HCT116 (cell line): Measurements from ENCODE around the gene CBX1.

Experiments
- ATF3 ChIP-seq: IDR thresholded peaks from 2 replicates; pipeline ENCODE4 v1.6.1; 2012
- CBX3 ChIP-seq: IDR thresholded peaks from 2 replicates; pipeline ENCODE4 v1.6.1; 2012; ENCODE audit warnings: low read depth
- CTCF ChIP-seq, 3 experiments: fragments of 200-600 bp in 1 of 3; sonication (generic) in 1 of 3; IDR thresholded peaks in 2 of 3; conservative IDR thresholded peaks in 1 of 3; 2 replicates each; pipeline ENCODE4 v1.5.1; 2012 to 2017; ENCODE audit warnings: low read depth in 2 of 3, low read length in 2 of 3, antibody characterized with exemption in 1 of 3, borderline replicate concordance in 1 of 3, control low read depth in 1 of 3, mild to moderate bottlenecking in 1 of 3, mixed read lengths in 1 of 3, mixed run types in 1 of 3, moderate library complexity in 1 of 3; ENCODE audit not compliant: insufficient read depth in 1 of 3
- ELF1 ChIP-seq: IDR thresholded peaks from 2 replicates; pipeline ENCODE4 v1.6.1; 2012; ENCODE audit warnings: low read depth, borderline replicate concordance
- EZH2 ChIP-seq: fragments of 200-600 bp; sonication (generic); IDR thresholded peaks from 2 replicates; pipeline ENCODE4 v1.6.1; 2017; ENCODE audit warnings: antibody characterized with exemption, mixed run types
- EZH2phosphoT487 ChIP-seq: fragments of 200-600 bp; IDR thresholded peaks from 2 replicates; pipeline ENCODE4 v1.6.1; 2018; ENCODE audit warnings: antibody characterized with exemption, borderline replicate concordance
- JUND ChIP-seq: IDR thresholded peaks from 2 replicates; pipeline ENCODE4 v1.6.1; 2012
- MAX ChIP-seq: IDR thresholded peaks from 2 replicates; pipeline ENCODE4 v1.6.1; 2012
- POLR2A ChIP-seq: IDR thresholded peaks from 2 replicates; pipeline ENCODE4 v1.7.0; 2011; ENCODE audit warnings: borderline replicate concordance; ENCODE audit not compliant: insufficient read depth, insufficient read length; ENCODE audit errors: extremely low read depth
- POLR2AphosphoS5 ChIP-seq: IDR thresholded peaks from 2 replicates; pipeline ENCODE4 v1.6.1; 2011; ENCODE audit warnings: mild to moderate bottlenecking, low read depth, low read length, moderate library complexity
- SRF ChIP-seq: IDR thresholded peaks from 2 replicates; pipeline ENCODE4 v1.6.1; 2012; ENCODE audit warnings: low read depth
- YY1 ChIP-seq: IDR thresholded peaks from 2 replicates; pipeline ENCODE4 v1.6.1; 2011; ENCODE audit warnings: low read length, low read depth, moderate library complexity, mild to moderate bottlenecking; ENCODE audit not compliant: insufficient replicate concordance; ENCODE audit errors: extremely low read depth
- ZFX ChIP-seq: fragments of 450-650 bp; IDR thresholded peaks from 2 replicates; pipeline ENCODE4 v1.6.1; 2017

GRCh38 chr17:48060249-48060648, 41.0 kb downstream of the CBX1 start:
- TF ChIP-seq CTCF (IDR thresholded peaks at IDR 0.05 in 2 of 3, conservative IDR thresholded peaks at IDR 0.05 in 1 of 3; ENCODE audit: borderline replicate concordance in 1 of 3, insufficient read depth in 1 of 3, low read depth in 2 of 3, low read length in 2 of 3) (no peak), POLR2A (no peak), EZH2phosphoT487 (no peak), YY1 (no peak), ZFX (no peak), JUND (no peak), EZH2 (no peak), MAX (no peak), ATF3 (no peak), ELF1 (no peak), POLR2AphosphoS5 (no peak; the same call in 1 of the 2 replicates), CBX3 (no peak), SRF (no peak)
